Hepatocyte (in vitro differentiated cells): ENCODE measurements around the gene LRMDA.

Experiments
- CTCF ChIP-seq: fragments of 200-600 bp; sonication (generic); IDR thresholded peaks from 2 replicates; pipeline ENCODE4 v1.5.1; 2016; ENCODE audit warnings: antibody characterized with exemption, mild to moderate bottlenecking; ENCODE audit not compliant: poor library complexity
- EZH2 ChIP-seq: fragments of 200-600 bp; sonication (generic); IDR thresholded peaks from 2 replicates; pipeline ENCODE4 v1.6.1; 2016; ENCODE audit warnings: antibody characterized with exemption, mild to moderate bottlenecking, borderline replicate concordance
- EZH2phosphoT487 ChIP-seq: fragments of 200-600 bp; sonication (generic); IDR thresholded peaks from one replicate; pipeline ENCODE4 v1.6.1; 2018; ENCODE audit warnings: antibody characterized with exemption, mild to moderate bottlenecking, low read depth, moderate library complexity; ENCODE audit not compliant: unreplicated experiment, severe bottlenecking

DNA sequence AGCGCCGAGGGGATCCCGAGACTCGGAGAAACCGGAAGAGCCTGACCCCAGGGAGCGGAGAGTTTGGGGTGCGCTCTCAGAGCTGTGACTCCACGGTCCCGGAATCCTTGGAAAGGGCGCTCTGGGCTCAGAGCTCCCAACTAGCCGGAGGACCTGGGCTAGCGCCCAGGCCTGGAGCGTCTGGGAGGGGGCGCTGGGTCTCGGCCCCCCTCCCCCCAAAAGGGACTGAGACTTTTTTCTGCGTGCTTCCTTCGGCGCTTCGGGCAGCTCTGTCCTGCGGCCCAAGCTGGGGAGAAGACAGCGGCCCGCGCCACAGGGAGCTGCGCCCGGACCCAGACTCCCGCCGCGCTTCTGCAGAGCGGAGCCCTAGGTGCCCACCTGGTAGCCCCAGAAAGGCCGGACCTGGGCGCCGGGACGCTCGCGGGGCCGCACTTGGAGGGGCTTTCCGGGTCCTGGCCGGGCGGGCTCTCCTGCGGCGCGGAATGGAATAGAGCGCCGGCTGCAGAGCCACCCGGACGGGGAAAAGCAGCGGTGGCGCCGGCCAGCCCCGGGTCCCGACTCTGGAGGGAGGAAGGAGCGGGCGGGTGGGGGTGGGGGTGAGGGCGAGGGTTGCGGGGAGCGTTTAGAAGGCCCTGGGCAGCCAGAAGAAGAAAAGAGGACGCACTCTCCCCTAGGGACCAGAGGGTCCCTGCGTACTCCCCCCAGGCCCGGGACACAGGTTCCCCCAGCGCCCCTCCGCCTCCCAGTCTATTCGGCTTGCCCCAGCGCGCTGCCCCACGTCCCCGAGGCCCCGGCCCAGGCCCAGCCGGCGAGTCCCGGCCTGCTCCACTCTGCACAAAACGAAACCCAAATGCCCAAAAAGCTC, 34.6 kb upstream of the LRMDA start:
- TF ChIP-seq CTCF: no peak
- no peak for TF ChIP-seq EZH2
- TF ChIP-seq EZH2phosphoT487: no peak
